ENCODE data around the gene ABLIM2.

DNA sequence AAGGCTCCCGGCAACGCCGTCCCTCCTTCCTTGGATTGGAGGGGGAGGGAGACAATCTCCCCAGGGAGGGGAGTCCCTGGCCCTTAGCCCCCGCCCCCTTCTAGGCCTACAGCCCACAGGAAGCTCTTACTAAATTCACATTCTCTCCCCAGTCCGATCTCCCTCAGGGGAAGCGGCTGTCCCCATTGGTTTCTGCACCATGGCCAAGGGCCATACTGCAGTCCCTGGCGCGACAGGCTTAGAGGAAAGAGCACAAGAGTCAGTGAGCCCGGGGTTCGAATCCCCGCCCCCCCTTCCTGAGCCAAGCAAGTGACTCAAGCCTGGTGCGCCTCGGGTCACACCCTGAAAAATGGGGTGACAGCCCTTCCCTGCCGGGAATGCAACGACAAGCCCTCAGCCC, 1.1 kb downstream of the ABLIM2 start:
- TF ChIP-seq POLR2AphosphoS5 (IDR thresholded peaks at IDR 0.05) (no peak), TAF1 (IDR thresholded peaks at IDR 0.05; ENCODE audit: low read depth) (no peak), EZH2 (IDR thresholded peaks at IDR 0.05; ENCODE audit: borderline replicate concordance, insufficient read depth, low read length, poor library complexity, severe bottlenecking) (no peak), RAD21 (conservative IDR thresholded peaks at IDR 0.05) (no peak)
- TF ChIP-seq, protein P1, sequence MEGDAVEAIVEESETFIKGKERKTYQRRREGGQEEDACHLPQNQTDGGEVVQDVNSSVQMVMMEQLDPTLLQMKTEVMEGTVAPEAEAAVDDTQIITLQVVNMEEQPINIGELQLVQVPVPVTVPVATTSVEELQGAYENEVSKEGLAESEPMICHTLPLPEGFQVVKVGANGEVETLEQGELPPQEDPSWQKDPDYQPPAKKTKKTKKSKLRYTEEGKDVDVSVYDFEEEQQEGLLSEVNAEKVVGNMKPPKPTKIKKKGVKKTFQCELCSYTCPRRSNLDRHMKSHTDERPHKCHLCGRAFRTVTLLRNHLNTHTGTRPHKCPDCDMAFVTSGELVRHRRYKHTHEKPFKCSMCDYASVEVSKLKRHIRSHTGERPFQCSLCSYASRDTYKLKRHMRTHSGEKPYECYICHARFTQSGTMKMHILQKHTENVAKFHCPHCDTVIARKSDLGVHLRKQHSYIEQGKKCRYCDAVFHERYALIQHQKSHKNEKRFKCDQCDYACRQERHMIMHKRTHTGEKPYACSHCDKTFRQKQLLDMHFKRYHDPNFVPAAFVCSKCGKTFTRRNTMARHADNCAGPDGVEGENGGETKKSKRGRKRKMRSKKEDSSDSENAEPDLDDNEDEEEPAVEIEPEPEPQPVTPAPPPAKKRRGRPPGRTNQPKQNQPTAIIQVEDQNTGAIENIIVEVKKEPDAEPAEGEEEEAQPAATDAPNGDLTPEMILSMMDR (IDR thresholded peaks at IDR 0.05; ENCODE audit: poor library complexity, severe bottlenecking) = no peak
- TF ChIP-seq, protein P2, sequence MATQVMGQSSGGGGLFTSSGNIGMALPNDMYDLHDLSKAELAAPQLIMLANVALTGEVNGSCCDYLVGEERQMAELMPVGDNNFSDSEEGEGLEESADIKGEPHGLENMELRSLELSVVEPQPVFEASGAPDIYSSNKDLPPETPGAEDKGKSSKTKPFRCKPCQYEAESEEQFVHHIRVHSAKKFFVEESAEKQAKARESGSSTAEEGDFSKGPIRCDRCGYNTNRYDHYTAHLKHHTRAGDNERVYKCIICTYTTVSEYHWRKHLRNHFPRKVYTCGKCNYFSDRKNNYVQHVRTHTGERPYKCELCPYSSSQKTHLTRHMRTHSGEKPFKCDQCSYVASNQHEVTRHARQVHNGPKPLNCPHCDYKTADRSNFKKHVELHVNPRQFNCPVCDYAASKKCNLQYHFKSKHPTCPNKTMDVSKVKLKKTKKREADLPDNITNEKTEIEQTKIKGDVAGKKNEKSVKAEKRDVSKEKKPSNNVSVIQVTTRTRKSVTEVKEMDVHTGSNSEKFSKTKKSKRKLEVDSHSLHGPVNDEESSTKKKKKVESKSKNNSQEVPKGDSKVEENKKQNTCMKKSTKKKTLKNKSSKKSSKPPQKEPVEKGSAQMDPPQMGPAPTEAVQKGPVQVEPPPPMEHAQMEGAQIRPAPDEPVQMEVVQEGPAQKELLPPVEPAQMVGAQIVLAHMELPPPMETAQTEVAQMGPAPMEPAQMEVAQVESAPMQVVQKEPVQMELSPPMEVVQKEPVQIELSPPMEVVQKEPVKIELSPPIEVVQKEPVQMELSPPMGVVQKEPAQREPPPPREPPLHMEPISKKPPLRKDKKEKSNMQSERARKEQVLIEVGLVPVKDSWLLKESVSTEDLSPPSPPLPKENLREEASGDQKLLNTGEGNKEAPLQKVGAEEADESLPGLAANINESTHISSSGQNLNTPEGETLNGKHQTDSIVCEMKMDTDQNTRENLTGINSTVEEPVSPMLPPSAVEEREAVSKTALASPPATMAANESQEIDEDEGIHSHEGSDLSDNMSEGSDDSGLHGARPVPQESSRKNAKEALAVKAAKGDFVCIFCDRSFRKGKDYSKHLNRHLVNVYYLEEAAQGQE (IDR thresholded peaks at IDR 0.05; ENCODE audit: borderline replicate concordance) = no peak

Measured in neural cell (in vitro differentiated cells).